HG03571 (cell line): Measurements from ENCODE around the gene LHX8.
"Not testable (repeated sequence)": the region's sequence is repeated elsewhere in the genome, so short reads cannot be mapped to it uniquely, and the experiment has no call there.

Source experiments
- ATAC-seq: cut with Tn5 transposase; IDR thresholded peaks from one replicate; pipeline ENCODE4 v1.9.1; 2021; ENCODE audit not compliant: unreplicated experiment

LHX8 gene

GRCh38 chr1:75133750-75134646 lies at the start of gene LHX8:
TSS of gene LHX8 (plus strand) at chr1:75134388. CDS start at chr1:75136615, 2,227 bp downstream.
- ATAC-seq, result no peak

GRCh38 chr1:75085931-75086330 lies 48.3 kb upstream of the LHX8 start:
- ATAC-seq, result no peak

GRCh38 chr1:75087278-75087677 lies 46.9 kb upstream of the LHX8 start:
- no peak for ATAC-seq

GRCh38 chr1:75092141-75092540 lies 42.0 kb upstream of the LHX8 start:
- ATAC-seq, result no peak

GRCh38 chr1:75097654-75098053 lies 36.5 kb upstream of the LHX8 start:
- ATAC-seq, result no peak

GRCh38 chr1:75099581-75099980 lies 34.6 kb upstream of the LHX8 start:
- no peak for ATAC-seq

GRCh38 chr1:75100481-75101092 lies 33.6 kb upstream of the LHX8 start:
- no peak for ATAC-seq

GRCh38 chr1:75112362-75112951 lies 21.7 kb upstream of the LHX8 start:
- ATAC-seq, result not testable (repeated sequence)

- peak; percentile 59 for ATAC-seq
Measured at GRCh38 chr1:75115654-75116053, 18.5 kb upstream of the LHX8 start.

GRCh38 chr1:75123756-75124155 lies 10.4 kb upstream of the LHX8 start:
- no peak for ATAC-seq

- no peak for ATAC-seq
Measured at GRCh38 chr1:75124510-75124909, 9.7 kb upstream of the LHX8 start.

GRCh38 chr1:75125161-75125726 lies 8.9 kb upstream of the LHX8 start:
- no peak for ATAC-seq

- ATAC-seq, result no peak
Measured at GRCh38 chr1:75126611-75127101, 7.5 kb upstream of the LHX8 start.

- no peak for ATAC-seq
Measured at GRCh38 chr1:75127916-75128717, 6.1 kb upstream of the LHX8 start.

- no peak for ATAC-seq
Measured at GRCh38 chr1:75129660-75129982, 4.6 kb upstream of the LHX8 start.

- ATAC-seq, result no peak
Measured at GRCh38 chr1:75129983-75130789, 4.0 kb upstream of the LHX8 start.

- ATAC-seq, result no peak
Measured at GRCh38 chr1:75130865-75131564, 3.2 kb upstream of the LHX8 start.

- ATAC-seq, result no peak
Measured at GRCh38 chr1:75131565-75132241, 2.5 kb upstream of the LHX8 start.
